Posterior cingulate gyrus (tissue), 11 donors: ENCODE results near the gene TAAR2.
"Not testable (repeated sequence)": the region's sequence is repeated elsewhere in the genome, so short reads cannot be mapped to it uniquely, and the experiment has no call there.

Experiments
- DNase-seq, 10 donors: peaks; one replicate each; pipeline versions ENCODE4 v3.0.0 to v3.0.0-alpha.2; 2020 to 2021; ENCODE audit warnings: mixed read lengths in 3 of 10
- intact Hi-C: fragments of 100-400 bp; cut with DNase I; formaldehyde crosslinking; loops from one replicate; pipeline ENCODE4 v1.15.1; 2023

The TAAR2 gene

DNA sequence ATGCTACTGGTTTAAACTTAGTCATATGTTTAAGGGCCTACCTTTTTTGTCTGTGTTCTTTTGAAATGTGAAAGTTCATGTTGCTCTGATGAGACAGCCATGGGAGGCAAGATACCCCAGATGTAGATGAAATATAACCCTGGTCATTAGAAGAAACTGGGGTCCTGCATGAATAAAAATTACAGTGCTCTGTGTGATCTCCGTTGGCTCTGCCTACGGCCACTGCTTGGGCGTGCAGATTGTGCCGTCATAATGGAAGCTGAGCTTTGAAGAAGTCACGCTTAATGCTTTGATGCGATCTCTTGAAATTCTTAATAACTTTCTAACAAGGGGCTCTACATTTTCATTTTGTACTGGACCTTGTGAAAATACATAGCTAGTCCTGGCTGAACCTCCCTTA is at the start of gene TAAR2:
TSS of gene TAAR2 (minus strand) at position 101 of the 400 bp plus-strand sequence. CDS start at position 101, 0 bp downstream.
- intact Hi-C loops = no loop called here
- no peak for DNase-seq

DNA sequence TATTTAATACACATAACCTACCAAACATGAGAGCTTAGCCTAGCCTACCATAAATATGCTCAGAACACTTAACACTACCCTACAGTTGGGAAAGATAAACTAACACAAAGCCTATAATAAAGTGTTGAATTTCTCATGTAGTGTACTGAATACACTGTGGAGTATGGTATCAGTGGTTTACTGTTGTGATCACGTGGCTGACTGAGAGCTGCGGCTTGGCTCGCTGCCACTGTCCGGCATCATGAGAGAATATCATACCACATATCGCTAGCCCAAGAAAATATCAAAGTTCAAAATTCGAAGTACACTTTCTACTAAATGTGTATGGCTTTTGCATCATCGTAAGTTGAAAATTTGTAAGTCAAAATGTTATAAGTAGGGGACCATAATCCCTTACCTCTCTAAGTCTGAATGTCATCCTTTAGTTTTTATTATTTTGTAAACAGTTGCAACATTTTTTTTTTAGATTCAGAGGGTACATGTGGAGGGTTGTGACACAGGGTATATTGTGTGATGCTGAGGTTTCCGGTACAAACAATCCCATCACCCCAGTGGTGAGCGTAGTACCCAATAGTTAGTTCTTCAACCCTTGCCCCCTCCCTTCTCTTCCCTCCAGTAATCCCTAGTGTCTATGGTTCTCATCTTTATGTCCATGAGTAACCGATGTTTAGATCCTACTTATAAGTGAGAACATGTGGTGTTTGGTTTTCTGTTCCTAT is 49.5 kb upstream of the TAAR2 start:
- no peak for DNase-seq
- intact Hi-C loops = no loop called here

- no peak for DNase-seq
- intact Hi-C loops = no loop called here
Measured at GRCh38 chr6:132671295-132671694, 47.2 kb upstream of the TAAR2 start.

DNA sequence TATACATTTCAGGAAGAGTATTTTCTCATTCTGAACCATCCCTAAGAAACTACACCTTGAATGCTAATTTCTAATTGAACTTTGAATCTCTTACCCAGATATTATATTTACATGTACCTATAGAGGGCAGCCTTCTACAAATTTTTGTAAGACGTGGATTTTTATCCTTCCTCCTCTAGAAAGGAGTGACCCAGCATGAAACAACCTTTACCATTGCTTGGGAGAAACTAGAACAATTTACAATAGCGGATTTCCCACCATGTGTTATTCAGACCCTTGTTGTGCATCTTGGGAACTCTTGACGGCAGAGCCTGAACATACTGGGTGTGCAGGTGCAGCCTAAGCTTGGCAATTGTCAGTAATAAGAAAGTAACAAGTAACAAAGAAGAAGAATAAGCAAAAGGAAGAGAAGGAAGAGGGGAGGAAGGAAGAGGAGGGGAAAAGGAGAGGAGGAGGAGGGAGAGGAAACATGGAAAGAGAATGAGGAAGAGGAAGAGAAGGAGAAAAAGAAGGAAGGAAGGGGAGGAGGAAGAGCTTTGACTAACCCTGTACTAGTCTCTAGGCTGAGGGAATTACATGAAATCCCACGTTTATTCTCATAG is 45.7 kb upstream of the TAAR2 start:
- DNase-seq = no peak
- intact Hi-C loops = loop anchor here (1.0 kb wide), 1 partner anchor 99 kb away; no protein-coding TSS in a partner anchor

DNA sequence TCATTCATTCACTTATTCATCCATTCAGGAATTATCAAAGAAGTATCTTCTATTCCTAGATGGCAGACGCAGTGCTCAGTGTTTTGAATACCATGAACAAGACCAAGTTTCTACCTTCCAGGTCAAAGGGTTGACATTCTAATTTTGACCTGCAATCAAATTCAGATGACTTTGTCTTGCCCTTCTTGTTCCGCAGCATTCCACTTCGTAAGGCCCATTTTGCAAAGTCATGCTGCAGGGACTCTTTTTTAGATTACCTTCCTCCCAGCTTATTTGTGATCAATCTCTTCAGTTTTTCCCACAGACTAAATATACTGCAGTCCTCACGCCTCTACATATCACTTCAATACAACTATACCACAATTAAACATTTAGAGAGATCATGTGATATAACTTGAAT is 42.0 kb upstream of the TAAR2 start:
- no peak for DNase-seq
- intact Hi-C loops = no loop called here

GRCh38 chr6:132664309-132665034 is 40.4 kb upstream of the TAAR2 start:
- no peak for DNase-seq
- intact Hi-C loops = no loop called here

DNA sequence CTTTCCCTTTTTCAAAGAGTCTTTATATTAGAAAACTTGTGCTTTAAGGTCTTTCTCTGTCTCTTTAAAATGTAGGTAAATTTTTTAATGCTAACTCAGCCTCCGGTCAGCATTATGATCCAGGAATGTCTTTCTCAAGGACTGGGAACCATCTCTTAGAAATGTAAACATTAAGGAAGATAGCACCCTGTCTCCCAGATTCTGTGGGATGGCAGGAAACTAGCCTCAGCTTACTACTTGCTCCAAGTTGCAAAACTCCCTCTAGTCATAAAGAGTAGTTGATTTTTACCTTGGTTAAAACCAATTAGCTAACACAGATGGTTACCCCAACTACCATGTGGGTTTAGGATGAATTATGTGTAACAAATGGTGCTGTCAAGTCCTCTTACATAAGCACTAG is 39.6 kb upstream of the TAAR2 start:
- DNase-seq = no peak

GRCh38 chr6:132661906-132662305 is 37.8 kb upstream of the TAAR2 start:
- intact Hi-C loops = no loop called here
- no peak for DNase-seq

More for the DNA sequence above, 39.6 kb upstream of the TAAR2 start:
- intact Hi-C loops = no loop called here

DNA sequence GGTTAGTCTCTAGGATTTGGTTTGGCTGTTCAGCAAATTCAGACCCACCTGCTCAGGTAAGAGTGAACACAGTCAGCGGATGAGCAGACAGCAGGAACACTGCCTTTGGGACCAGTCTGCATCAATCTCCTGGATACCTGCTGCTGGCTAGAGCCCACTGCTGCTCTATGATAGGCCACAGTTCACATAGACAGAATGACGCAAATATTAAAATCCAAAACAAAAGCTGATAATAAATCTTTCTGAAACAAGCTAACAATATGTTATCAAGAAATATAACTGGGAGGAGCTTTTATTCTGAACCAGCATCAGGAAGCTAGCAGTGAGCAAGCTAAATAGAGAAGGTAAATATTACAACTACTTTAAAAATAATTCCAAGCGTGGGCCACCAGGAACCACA is 35.0 kb upstream of the TAAR2 start, which contains the start of gene TAAR1:
TSS of gene TAAR1 (minus strand) at position 101 of the 400 bp plus-strand sequence. CDS start 13,179 bp downstream, outside the sequence.
- no peak for DNase-seq
- intact Hi-C loops = no loop called here

GRCh38 chr6:132651062-132651461 is 27.0 kb upstream of the TAAR2 start:
- intact Hi-C loops = no loop called here
- DNase-seq = no peak

GRCh38 chr6:132650429-132650828 is 26.4 kb upstream of the TAAR2 start:
- no peak for DNase-seq
- intact Hi-C loops = no loop called here

GRCh38 chr6:132648828-132649227 is 24.8 kb upstream of the TAAR2 start:
- no peak for DNase-seq
- intact Hi-C loops = no loop called here

DNA sequence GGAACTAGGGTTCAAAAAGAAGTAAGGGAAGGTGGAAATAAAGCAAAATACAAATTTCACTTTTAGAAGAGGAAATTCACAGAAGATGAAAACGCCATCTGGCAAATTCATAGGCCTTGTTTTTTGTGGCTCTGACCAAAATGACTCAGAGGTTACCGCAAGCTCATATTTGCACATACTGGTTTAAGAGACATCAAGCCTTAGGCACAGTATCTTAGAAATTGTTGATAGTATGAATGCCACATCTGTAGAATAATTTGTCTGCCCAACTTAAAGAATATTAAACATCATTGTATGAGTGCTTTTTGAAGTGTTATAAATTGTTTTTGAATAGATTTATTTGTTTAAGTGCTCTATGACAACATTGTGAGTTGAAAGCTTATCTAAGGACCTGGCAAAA is 24.3 kb upstream of the TAAR2 start:
- DNase-seq = no peak
- intact Hi-C loops = no loop called here

DNA sequence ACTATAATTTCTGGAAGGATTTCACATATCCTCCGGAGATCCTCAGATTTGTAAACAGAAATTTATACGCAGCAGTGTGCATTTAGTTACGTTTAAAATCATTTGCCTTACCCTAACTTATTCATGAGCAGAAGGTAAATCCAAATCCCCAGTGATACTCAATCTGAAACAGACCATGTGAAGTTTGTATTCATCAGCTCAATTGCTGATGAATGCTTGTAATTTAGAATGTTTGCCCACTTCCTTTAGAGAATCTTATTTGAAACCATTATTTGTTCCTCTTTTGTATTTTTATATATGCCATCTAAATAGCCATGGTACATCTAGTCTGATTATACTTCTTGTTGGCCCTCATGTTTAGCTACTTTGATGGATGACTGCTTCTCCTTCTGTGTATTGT is 19.5 kb upstream of the TAAR2 start:
- DNase-seq = no peak
- intact Hi-C loops = no loop called here

- intact Hi-C loops, DNase-seq: not testable (repeated sequence)
Measured at GRCh38 chr6:132637135-132637534, 13.1 kb upstream of the TAAR2 start.

DNA sequence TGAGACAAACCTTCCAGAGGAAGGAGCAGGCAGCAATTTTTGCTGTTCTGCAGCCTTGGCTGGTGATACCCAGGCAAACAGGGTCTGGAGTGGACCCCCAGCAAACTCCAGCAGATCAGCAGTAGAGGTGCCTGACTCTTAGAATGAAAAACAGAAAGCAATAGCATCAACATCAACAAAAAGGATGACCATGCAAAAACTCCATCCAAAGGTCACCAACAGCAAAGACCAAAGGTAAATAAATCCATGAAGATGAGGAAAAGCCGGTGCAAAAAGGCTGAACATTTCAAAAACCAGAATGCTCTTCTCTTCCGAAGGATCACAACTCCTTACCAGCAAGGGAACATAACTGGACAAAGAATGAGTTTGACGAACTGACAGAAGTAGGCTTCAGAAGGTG is 11.8 kb upstream of the TAAR2 start:
- DNase-seq, intact Hi-C loops: not testable (repeated sequence)

DNA sequence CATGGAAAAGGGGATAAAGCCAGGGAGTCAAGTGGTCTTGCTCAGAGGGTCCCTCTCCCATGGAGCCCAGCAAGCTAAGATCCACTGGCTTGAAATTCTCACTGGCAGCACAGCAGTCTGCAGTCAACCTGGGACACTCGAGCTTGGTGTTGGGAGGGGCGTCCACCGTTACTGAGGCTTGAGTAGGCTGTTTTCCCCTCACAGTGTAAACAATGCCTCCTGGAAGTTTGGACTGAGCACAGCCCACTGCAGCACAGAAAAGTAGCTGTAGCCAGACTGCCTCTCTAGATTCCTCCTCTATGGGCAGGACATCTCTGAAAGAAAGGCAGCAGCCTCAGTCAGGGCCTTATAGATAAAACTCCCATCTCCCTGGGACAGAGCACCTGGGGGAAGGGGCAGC is 11.2 kb upstream of the TAAR2 start:
- DNase-seq, intact Hi-C loops: not testable (repeated sequence)

DNA sequence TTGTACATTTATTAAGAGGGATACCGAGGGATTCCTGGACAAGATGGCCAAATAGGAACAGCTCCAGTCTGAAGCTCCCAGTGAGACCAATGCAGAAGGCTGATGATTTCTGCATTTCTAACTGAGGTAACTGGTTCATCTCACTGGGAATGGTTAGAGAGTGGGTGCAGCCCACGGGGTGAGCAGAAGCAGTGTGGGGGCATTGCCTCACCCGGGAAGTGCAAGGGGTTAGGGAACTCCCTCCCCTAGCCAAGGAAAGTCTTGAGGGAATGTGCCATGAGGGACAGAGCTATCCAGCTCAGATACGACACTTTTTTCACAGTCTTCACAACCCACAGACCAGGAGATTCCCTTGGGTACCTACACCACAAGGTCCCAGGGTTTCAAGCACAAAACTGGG is 10.7 kb upstream of the TAAR2 start:
- no peak for DNase-seq
- intact Hi-C loops = no loop called here

DNA sequence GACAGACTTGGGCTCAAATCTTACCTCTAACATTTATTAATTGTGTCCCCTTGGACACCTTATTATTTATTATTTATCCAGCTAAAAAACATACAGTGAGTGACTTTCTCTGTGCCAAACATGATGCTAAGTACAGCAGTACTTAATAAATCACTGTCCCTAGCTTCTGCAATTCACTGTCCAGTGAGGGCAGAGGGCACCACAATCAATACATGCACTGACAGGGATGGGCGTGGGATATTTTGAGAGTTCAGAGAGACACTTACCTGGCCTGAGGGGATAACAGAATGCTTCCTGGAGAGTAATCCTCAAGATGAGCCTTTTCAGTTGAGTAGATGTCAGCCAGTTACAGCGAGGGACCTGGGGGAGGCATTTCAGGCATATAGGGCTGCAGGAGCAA is 9.3 kb upstream of the TAAR2 start:
- intact Hi-C loops = no loop called here
- no peak for DNase-seq

DNA sequence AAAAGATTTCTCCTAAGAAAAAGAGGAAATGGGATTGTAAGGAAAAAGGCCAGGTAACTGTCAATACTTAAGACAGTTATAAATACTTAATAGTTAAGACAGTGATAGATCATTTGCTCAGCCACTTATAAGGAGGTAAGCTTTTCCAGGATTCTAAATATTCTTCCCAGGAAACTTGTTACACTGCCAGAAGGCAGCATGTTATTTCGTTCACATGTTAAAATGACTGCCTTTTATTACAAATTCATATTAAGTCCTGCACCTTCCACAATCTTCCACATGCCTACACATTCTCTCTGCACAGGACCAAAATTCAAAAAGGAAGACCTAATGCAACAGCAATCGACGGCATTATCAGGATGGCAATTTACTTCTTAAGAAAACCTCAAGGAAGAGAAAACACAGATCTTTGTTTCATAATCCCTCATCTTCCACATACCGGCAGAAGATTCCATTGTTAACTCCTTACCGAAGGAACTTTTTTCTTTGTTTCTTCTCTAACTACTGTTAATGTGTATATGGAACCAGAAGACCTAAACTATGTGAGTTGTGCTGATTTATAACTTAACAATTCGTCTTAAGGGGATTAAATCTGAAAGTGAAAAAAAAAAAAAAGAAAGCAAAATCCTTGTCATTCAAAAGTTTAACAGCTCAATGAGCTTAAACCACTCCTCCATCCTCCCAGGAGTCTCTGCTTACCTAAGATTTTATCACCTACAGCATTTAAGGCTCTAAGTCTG is 799 bp downstream of the TAAR2 start:
- DNase-seq = no peak
- intact Hi-C loops = no loop called here

DNA sequence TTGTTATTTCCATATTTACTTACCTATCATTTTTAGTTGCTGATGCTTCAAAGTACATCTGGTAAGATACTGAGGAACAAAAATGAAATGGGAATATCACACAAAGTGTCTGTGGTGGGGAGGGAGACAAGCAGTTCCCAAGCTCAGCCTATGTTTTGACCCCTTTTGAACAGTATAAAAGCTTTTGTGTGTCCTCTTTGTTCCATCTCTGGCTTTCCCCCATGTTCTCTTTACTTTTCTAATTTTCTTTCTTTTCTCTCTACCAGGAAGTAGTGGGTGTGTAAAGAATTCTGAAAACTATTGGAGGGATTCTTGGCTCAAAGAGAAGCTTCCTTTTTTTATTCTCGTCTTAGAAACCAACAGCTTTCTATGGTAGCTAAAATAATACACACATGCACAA is 7.4 kb downstream of the TAAR2 start:
- no peak for DNase-seq
- intact Hi-C loops = no loop called here
